Neuronal stem cell (in vitro differentiated cells): Measurements from ENCODE around the gene PITHD1.

ENCODE experiments used
- DNase-seq: peaks from one replicate; pipeline ENCODE4 v3.0.0-alpha.2; 2013; ENCODE audit warnings: low spot score
- H2AFZ ChIP-seq: one replicate; pipeline ENCODE4 v1.6.1; 2013; ENCODE audit warnings: mild to moderate bottlenecking, low read length, inconsistent platforms
- H2AK5ac ChIP-seq: 2 replicates; pipeline ENCODE4 v1.6.1; 2013; ENCODE audit warnings: low read depth, mild to moderate bottlenecking, inconsistent platforms, low read length, moderate library complexity, mixed read lengths
- H2BK120ac ChIP-seq: 2 replicates; pipeline ENCODE4 v1.6.1; 2013; ENCODE audit warnings: low read depth, mild to moderate bottlenecking, inconsistent platforms, low read length, moderate library complexity, mixed read lengths
- H2BK12ac ChIP-seq: one replicate; pipeline ENCODE4 v1.6.1; 2013; ENCODE audit warnings: low read length, inconsistent platforms
- H2BK15ac ChIP-seq: 2 replicates; pipeline ENCODE4 v1.6.1; 2013; ENCODE audit warnings: mild to moderate bottlenecking, low read length, inconsistent platforms, mixed read lengths
- H2BK5ac ChIP-seq: one replicate; pipeline ENCODE4 v1.6.1; 2013; ENCODE audit warnings: inconsistent platforms, mild to moderate bottlenecking, low read length, moderate library complexity
- H3K14ac ChIP-seq: one replicate; pipeline ENCODE4 v1.6.1; 2013; ENCODE audit warnings: low read length, inconsistent platforms
- H3K18ac ChIP-seq: 2 replicates; pipeline ENCODE4 v1.6.1; 2013; ENCODE audit warnings: low read length, inconsistent platforms
- H3K23ac ChIP-seq: 2 replicates; pipeline ENCODE4 v1.6.1; 2013; ENCODE audit warnings: low read depth, mild to moderate bottlenecking, mixed read lengths, low read length, inconsistent platforms; ENCODE audit not compliant: poor library complexity
- H3K27ac ChIP-seq: replicated peaks from 3 replicates; pipeline ENCODE4 v1.5.1; 2013; ENCODE audit warnings: low read length, inconsistent platforms
- H3K27me3 ChIP-seq, 3 experiments: 2 replicates each; pipeline ENCODE4 v1.6.1; 2013; ENCODE audit warnings: low read length in 3 of 3, mild to moderate bottlenecking in 2 of 3, inconsistent platforms in 1 of 3, low read depth in 1 of 3, mixed read lengths in 1 of 3, moderate library complexity in 1 of 3; ENCODE audit not compliant: control insufficient read depth in 3 of 3, insufficient read depth in 3 of 3
- H3K36me3 ChIP-seq, 2 donors: replicated peaks in 1 of 2; 2 replicates each; pipeline ENCODE4 v1.6.1; 2013; ENCODE audit warnings: low read length in 2 of 2; ENCODE audit not compliant: control insufficient read depth in 2 of 2, insufficient read depth in 2 of 2
- H3K4ac ChIP-seq: 2 replicates; pipeline ENCODE4 v1.6.1; 2013; ENCODE audit warnings: inconsistent platforms, mild to moderate bottlenecking, low read length, moderate library complexity
- H3K4me1 ChIP-seq, 2 donors: 1 replicate in 1 of 2; 2 replicates in 1 of 2; pipeline ENCODE4 v1.6.1; 2013; ENCODE audit warnings: low read length in 2 of 2, low read depth in 1 of 2; ENCODE audit not compliant: control insufficient read depth in 2 of 2, insufficient read depth in 1 of 2
- H3K4me2 ChIP-seq: one replicate; pipeline ENCODE4 v1.6.1; 2013; ENCODE audit warnings: mild to moderate bottlenecking, low read length, inconsistent platforms; ENCODE audit not compliant: insufficient read depth, poor library complexity, severe bottlenecking
- H3K4me3 ChIP-seq, 2 donors: 2 replicates each; pipeline ENCODE4 v1.5.1; 2013; ENCODE audit warnings: low read length in 2 of 2, mild to moderate bottlenecking in 2 of 2, inconsistent platforms in 1 of 2, moderate library complexity in 1 of 2
- H3K79me1 ChIP-seq: one replicate; pipeline ENCODE4 v1.6.1; 2013; ENCODE audit warnings: low read depth, mild to moderate bottlenecking, inconsistent platforms, low read length, moderate library complexity
- H3K9ac ChIP-seq: one replicate; pipeline ENCODE4 v1.6.1; 2013; ENCODE audit warnings: mild to moderate bottlenecking, low read depth, low read length, inconsistent platforms; ENCODE audit not compliant: poor library complexity
- H3K9me3 ChIP-seq, 2 donors: replicated peaks in 1 of 2; 2 replicates each; pipeline versions ENCODE3 to v1.6.1; 2013; ENCODE audit warnings: low read length in 2 of 2, mild to moderate bottlenecking in 2 of 2, inconsistent platforms in 1 of 2, low read depth in 1 of 2, mixed read lengths in 1 of 2, moderate library complexity in 1 of 2; ENCODE audit not compliant: control insufficient read depth in 2 of 2, insufficient read depth in 1 of 2
- H4K8ac ChIP-seq: one replicate; pipeline ENCODE4 v1.6.1; 2013; ENCODE audit warnings: low read depth, mild to moderate bottlenecking, inconsistent platforms, low read length, moderate library complexity
- H4K91ac ChIP-seq: one replicate; pipeline ENCODE4 v1.6.1; 2013; ENCODE audit warnings: low read length, low read depth, mild to moderate bottlenecking, inconsistent platforms; ENCODE audit not compliant: poor library complexity
- WGBS, 2 donors: extraction: QIAGEN DNeasy Blood & Tissue Kit; methylation state at CpG; one replicate each; pipeline ENCODE4 v1.1.7; 2013; ENCODE audit warnings: missing lambda C conversion rate in 2 of 2, mixed read lengths in 1 of 2; ENCODE audit not compliant: insufficient read length in 2 of 2, insufficient replicate concordance in 1 of 2; ENCODE audit errors: extremely low coverage in 2 of 2; 5-methylcytosine and 5-hydroxymethylcytosine counted together

Gene PITHD1

DNA sequence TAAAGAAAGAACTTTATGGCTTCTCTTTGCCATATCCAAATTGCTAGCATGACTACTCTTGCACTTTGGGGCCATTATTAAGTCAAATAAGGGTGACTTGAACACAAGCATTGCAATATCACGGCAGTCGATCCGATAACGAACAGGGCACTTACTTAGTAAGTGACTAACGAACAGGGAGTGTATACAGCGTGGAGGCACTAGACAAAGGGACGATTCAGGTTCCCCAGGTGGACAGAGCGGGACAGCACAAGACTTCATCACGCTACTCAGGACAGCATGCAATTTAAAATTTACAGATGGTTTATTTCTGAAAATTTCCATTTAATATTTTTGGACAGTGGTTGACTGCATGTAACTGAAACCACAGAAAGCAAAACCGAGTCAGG, 5.4 kb upstream of the PITHD1 start:
- Histone ChIP-seq H3K4me3 (no peak overlapping the region), H3K14ac (no peak overlapping the region)
- no CpG with 5 or more reads among the region's 10 CpGs for WGBS, 2 donors

DNA sequence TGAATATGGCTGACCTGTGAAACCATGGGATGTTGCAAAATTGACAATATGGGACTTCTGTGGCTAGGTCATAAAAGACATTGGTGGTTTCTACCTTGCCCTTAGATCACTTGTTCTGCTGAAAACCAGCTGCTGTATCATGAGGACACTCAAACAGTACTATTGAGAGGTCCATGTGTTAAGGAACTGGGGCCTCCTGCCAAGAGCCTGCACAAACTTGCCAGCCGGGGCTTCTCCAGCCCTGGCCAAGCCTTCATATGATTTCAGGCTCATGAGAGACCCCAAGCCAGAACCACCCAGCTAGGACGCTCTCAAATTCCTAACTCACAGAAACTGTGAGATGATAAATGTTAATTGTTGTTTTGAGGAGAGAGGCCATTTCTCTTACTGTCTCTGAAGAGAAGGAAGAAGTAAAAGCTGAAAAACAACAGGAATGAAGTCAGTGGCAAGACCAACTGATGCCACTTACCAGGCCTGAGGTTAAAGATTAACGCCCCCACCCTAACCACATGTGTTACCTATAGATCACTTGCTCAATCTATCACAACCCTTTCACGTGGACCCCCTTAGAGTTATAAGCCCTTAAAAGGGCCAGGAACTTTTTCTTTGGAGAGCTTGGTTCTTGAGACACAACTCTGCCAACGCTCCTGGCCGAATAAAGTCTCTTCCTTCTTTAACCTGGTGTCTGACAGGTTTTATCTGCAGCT, 3.9 kb upstream of the PITHD1 start:
- no peak overlapping the region for H3K23ac ChIP-seq
- no peaks in the 10 kb centered on the region for H3K27me3 ChIP-seq
- no peak overlapping the region for H3K27ac ChIP-seq
- no peak overlapping the region for H3K4ac ChIP-seq
- no peak overlapping the region for H3K14ac ChIP-seq
- peaks cover 2% of the 10 kb centered on the region for H3K79me1 ChIP-seq
- no peak overlapping the region for H4K91ac ChIP-seq
- no peak overlapping the region for H2BK12ac ChIP-seq
- H4K8ac ChIP-seq = no peak overlapping the region
- H2BK5ac ChIP-seq = no peak overlapping the region
- H3K4me2 ChIP-seq = no peak overlapping the region
- no peak overlapping the region for H3K18ac ChIP-seq
- H3K9me3 ChIP-seq = no peaks in the 10 kb centered on the region
- no peak for DNase-seq
- H3K4me1 ChIP-seq = peaks cover 3 to 8% of the 10 kb centered on the region in 2 donors
- peaks cover 3 to 16% of the 10 kb centered on the region in 2 donors for H3K36me3 ChIP-seq
- no peak overlapping the region for H2AK5ac ChIP-seq
- no peak overlapping the region for H2BK120ac ChIP-seq
- H3K4me3 ChIP-seq = no peak overlapping the region
- H2AFZ ChIP-seq = no peak overlapping the region
- H3K9ac ChIP-seq = no peak overlapping the region
- no CpG with 5 or more reads among the region's 6 CpGs for WGBS, 2 donors
- no peak overlapping the region for H2BK15ac ChIP-seq

More for the DNA sequence above, 5.4 kb upstream of the PITHD1 start:
- Histone ChIP-seq H3K27me3 (no peaks in the 10 kb centered on the region), H3K27ac (no peak overlapping the region), H3K4me1 (peaks cover 0 to 2% of the 10 kb centered on the region in 2 donors), H2AFZ (no peak overlapping the region), H3K23ac (no peak overlapping the region), H2BK5ac (no peak overlapping the region), H4K8ac (no peak overlapping the region), H2BK120ac (no peak overlapping the region), H4K91ac (no peak overlapping the region), H3K18ac (no peak overlapping the region), H2BK15ac (no peak overlapping the region), H3K9me3 (no peaks in the 10 kb centered on the region), H3K9ac (no peak overlapping the region), H2AK5ac (no peak overlapping the region), H3K4ac (no peak overlapping the region), H3K4me2 (no peak overlapping the region), H2BK12ac (no peak overlapping the region), H3K79me1 (no peaks in the 10 kb centered on the region), H3K36me3 (peaks cover 3 to 29% of the 10 kb centered on the region in 2 donors)
- no peak for DNase-seq

DNA sequence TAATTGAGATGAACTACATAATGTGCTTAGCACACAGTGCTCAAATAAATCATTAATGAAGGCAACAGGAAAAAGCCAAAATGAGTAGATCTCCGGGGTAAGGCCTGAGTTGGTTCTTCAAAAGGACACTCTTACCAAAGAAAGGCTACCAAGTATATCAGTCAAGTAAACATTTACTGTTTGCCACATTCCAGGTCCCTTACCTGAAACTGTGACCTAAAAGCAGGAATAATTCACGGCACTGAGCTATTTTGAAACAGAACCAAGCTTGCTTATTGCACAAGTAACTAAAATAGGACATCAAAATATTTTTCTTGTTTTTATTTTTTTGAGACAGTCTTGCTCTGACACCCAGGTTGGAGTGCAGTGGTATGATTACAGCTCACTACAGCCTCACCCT, 2.0 kb upstream of the PITHD1 start:
- Histone ChIP-seq H3K4me2 (no peak overlapping the region), H3K4ac (no peak overlapping the region), H2BK12ac (no peak overlapping the region), H2AFZ (no peak overlapping the region), H3K27me3 (no peaks in the 10 kb centered on the region), H2BK120ac (no peak overlapping the region), H3K27ac (no peak overlapping the region), H2BK5ac (no peak overlapping the region), H2BK15ac (no peak overlapping the region), H2AK5ac (no peak overlapping the region), H3K14ac (no peak overlapping the region), H4K91ac (no peak overlapping the region), H3K36me3 (peaks cover 0 to 25% of the 10 kb centered on the region in 2 donors), H3K4me3 (no peak overlapping the region), H3K9me3 (no peaks in the 10 kb centered on the region), H3K79me1 (peaks cover 2% of the 10 kb centered on the region), H3K23ac (no peak overlapping the region), H4K8ac (no peak overlapping the region), H3K4me1 (peaks cover 3 to 12% of the 10 kb centered on the region in 2 donors), H3K18ac (no peak overlapping the region), H3K9ac (no peak overlapping the region)
- no CpG with 5 or more reads among the region's 2 CpGs for WGBS, 2 donors
- DNase-seq = no peak

DNA sequence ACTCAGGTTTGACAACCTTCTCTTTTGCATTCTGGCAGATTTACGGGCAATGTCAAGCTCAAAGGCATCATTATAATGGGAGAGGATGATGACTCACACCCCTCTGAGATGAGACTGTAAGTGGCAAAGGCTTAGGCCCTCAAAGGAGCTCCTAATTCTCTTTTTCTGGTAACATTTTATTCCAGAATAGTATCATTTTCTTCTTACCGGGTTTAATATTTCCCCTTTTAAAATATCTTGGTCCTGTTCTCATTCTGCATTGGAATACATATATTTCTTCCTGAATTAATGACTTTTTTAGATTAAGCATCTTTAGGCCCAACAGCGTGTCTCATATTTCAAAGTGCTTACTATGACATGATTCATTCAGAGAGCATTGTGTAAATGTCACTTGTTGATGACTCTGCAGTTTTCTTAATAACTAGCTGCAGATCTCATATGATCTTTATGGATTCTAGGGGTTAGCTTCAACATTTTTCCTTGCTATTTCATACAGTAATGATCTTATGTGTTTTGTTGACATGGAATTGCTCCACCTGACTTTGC, 1.7 kb downstream of the PITHD1 start:
- H2AFZ ChIP-seq = no peak overlapping the region
- H3K36me3 ChIP-seq = peaks cover 3 to 50% of the 10 kb centered on the region in 2 donors
- no peak overlapping the region for H3K4me2 ChIP-seq
- H3K4ac ChIP-seq = no peak overlapping the region
- no peaks in the 10 kb centered on the region for H3K9me3 ChIP-seq
- no peak overlapping the region for H4K91ac ChIP-seq
- peak overlapping the region in 1 of 2 donors; percentile 61 for H3K4me3 ChIP-seq
- no peak overlapping the region for H2BK5ac ChIP-seq
- whole genome bisulfite sequencing, 2 donors = no CpG with 5 or more reads among the region's 3 CpGs
- H3K14ac ChIP-seq = no peak overlapping the region
- no peak overlapping the region for H2AK5ac ChIP-seq
- H4K8ac ChIP-seq = no peak overlapping the region
- no peak overlapping the region for H3K23ac ChIP-seq
- DNase-seq = no peak
- H3K18ac ChIP-seq = no peak overlapping the region
- no peak overlapping the region for H2BK12ac ChIP-seq
- H2BK15ac ChIP-seq = no peak overlapping the region
- H3K9ac ChIP-seq = no peak overlapping the region
- H3K79me1 ChIP-seq = peaks cover 2% of the 10 kb centered on the region
- H3K27ac ChIP-seq = no peak overlapping the region
- no peaks in the 10 kb centered on the region for H3K27me3 ChIP-seq
- H2BK120ac ChIP-seq = no peak overlapping the region
- H3K4me1 ChIP-seq = peaks cover 3 to 12% of the 10 kb centered on the region in 2 donors
